Testis (tissue), 3 donors: ENCODE data around the gene HIPK2. TPM values are rescaled to one million over a fixed set of nuclear protein-coding genes. Genes with fewer than 3 reads are reported as not detected.

ENCODE experiments used
- DNase-seq: peaks from one replicate; pipeline ENCODE4 v3.0.0-alpha.2; 2019
- H3K27ac ChIP-seq, 2 donors: fragments of 200-600 bp; sonication (generic); one replicate each; pipeline ENCODE4 v1.5.1; 2019
- H3K27me3 ChIP-seq: fragments of 200-600 bp; sonication (generic); one replicate; pipeline ENCODE4 v1.5.1; 2019
- H3K36me3 ChIP-seq: fragments of 200-600 bp; sonication (generic); one replicate; pipeline ENCODE4 v1.5.1; 2017; ENCODE audit warnings: low read depth; ENCODE audit errors: missing control alignments
- H3K4me1 ChIP-seq: fragments of 200-600 bp; sonication (generic); one replicate; pipeline ENCODE4 v1.5.1; 2019
- H3K4me3 ChIP-seq, 2 donors: fragments of 200-600 bp; sonication (generic); one replicate each; pipeline ENCODE4 v1.5.1; 2017 to 2019
- H3K9me3 ChIP-seq: fragments of 200-600 bp; sonication (generic); one replicate; pipeline ENCODE4 v1.5.1; 2017
- POLR2A ChIP-seq: fragments of 450-650 bp; IDR thresholded peaks from one replicate; pipeline ENCODE4 v1.6.1; 2017; ENCODE audit warnings: antibody characterized with exemption, mild to moderate bottlenecking, moderate library complexity
- WGBS, 2 donors: methylation state at CpG; one replicate each; pipeline ENCODE4 v1.1.5; 2018; 5-methylcytosine and 5-hydroxymethylcytosine counted together
- intact Hi-C: fragments of 100-400 bp; cut with DNase I; formaldehyde crosslinking; loops from one replicate; pipeline ENCODE4 v1.15.1; 2023; ENCODE audit warnings: low total_unique reads
- polyA plus RNA-seq: library from polyadenylated mRNA; stranded (reverse); fragments of 350-450 nt; fragmentation: Illumina TruSeq; extraction: RNeasy Lipid Tissue Mini Kit (QIAGEN cat#74804); gene quantifications from one replicate; pipeline ENCODE4 v1.2.3, GENCODE V29; 2014; ENCODE audit warnings: low read depth, low replicate concordance; ENCODE audit not compliant: insufficient read depth
- total RNA-seq, 2 donors: library from RNA; depleted of rRNA; stranded (reverse); fragments of >200 nt; gene quantifications; one replicate each; pipeline ENCODE4 v1.2.3, GENCODE V29; 2016
- TF ChIP-seq, protein P1 (sequence below), 3 experiments: fragments of 450-650 bp in 2 of 3; fragments of 200-600 bp in 1 of 3; sonication (generic) in 1 of 3; IDR thresholded peaks; one replicate each; pipeline ENCODE4 v1.5.1; 2016 to 2019; ENCODE audit warnings: antibody characterized with exemption in 3 of 3, mild to moderate bottlenecking in 2 of 3, moderate library complexity in 1 of 3

HIPK2 gene
- total and polyA plus RNA-seq, 3 donors from 2014 or later = 6.3 to 22.4 (median 17.8) TPM

DNA sequence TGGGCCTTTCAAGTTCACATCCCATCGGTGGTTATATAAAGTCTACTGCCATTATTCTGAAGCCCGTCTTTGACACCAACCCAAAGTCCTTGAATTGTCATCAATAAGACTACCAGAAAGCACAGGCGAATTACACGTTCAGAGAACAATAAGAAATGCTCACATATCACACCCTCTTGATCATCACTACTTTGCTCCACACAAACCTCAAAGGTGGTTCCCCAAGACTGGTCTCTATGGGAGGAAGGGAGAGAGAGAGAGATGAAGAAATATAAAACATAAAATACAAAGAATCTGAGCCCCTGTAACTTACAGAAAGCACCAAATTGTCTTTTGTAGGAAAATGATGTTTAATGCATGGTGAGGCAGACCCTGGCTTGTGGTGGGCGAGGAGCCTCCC, 4.4 kb downstream of the HIPK2 start:
- Histone ChIP-seq H3K36me3 (no peaks in the 10 kb centered on the region), H3K4me3 (no peak overlapping the region), H3K4me1 (peaks cover 11% of the 10 kb centered on the region), H3K27ac (no peak overlapping the region), H3K27me3 (no peaks in the 10 kb centered on the region), H3K9me3 (no peaks in the 10 kb centered on the region)
- 89 to 90% methylated on average over 5 of the region's 5 CpGs for WGBS, 2 donors
- TF ChIP-seq, protein P1, sequence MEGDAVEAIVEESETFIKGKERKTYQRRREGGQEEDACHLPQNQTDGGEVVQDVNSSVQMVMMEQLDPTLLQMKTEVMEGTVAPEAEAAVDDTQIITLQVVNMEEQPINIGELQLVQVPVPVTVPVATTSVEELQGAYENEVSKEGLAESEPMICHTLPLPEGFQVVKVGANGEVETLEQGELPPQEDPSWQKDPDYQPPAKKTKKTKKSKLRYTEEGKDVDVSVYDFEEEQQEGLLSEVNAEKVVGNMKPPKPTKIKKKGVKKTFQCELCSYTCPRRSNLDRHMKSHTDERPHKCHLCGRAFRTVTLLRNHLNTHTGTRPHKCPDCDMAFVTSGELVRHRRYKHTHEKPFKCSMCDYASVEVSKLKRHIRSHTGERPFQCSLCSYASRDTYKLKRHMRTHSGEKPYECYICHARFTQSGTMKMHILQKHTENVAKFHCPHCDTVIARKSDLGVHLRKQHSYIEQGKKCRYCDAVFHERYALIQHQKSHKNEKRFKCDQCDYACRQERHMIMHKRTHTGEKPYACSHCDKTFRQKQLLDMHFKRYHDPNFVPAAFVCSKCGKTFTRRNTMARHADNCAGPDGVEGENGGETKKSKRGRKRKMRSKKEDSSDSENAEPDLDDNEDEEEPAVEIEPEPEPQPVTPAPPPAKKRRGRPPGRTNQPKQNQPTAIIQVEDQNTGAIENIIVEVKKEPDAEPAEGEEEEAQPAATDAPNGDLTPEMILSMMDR (IDR thresholded peaks at IDR 0.05) = no peak
- no peak for TF ChIP-seq POLR2A
- DNase-seq = no peak
- intact Hi-C loops = loop anchor here (10.0 kb wide), 2 partner anchors 129 to 231 kb away; no protein-coding TSS in a partner anchor

DNA sequence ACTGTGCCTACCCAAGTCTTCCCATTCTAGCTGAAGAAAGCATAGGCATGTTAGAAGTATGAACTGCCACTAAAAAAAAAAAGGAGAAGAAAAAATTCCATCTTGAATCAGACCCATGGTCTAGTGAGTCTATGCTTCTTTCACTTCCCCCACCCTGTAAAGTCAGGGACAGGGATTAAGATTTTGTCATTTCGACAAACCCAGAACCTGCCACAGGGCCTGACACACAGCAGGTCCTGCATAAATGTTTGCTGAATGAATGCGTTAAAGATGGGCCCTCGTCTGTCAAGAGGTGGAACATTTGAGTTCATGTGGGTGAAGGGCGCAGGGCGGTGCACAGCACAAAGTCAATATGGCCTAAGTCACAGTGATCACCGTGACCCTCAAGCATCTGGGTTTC, 4.9 kb downstream of the HIPK2 start:
- Histone ChIP-seq H3K9me3 (no peaks in the 10 kb centered on the region), H3K36me3 (no peaks in the 10 kb centered on the region), H3K4me1 (peaks cover 11% of the 10 kb centered on the region), H3K4me3 (no peak overlapping the region), H3K27me3 (no peaks in the 10 kb centered on the region), H3K27ac (no peak overlapping the region)
- WGBS, 2 donors = 92 to 95% methylated on average over 6 of the region's 6 CpGs
- DNase-seq = no peak
- intact Hi-C loops = loop anchor here (10.0 kb wide), 2 partner anchors 128 to 232 kb away; no protein-coding TSS in a partner anchor
- TF ChIP-seq, protein P1 (IDR thresholded peaks at IDR 0.05) = no peak
- TF ChIP-seq POLR2A = no peak

DNA sequence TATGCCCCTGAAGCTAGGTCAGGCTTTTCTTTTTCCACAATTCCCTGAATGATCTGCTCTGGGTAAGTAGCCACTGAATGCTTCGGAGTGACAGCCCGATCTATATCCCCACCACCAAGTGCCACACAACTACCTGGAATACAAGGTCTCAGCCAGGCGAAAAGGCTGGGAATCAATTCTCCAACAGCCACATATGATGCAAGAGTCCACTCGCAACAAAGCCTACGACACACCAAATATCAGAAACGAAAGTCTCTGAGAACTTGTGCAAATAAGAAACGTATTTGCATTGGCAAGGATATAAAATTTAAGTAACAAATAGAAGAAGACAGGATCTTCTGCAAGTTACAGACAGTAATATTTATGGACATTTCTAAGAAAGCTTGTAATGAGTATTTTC, 5.7 kb downstream of the HIPK2 start:
- no peak for TF ChIP-seq POLR2A
- TF ChIP-seq, protein P1 (IDR thresholded peaks at IDR 0.05) = no peak
- H3K4me1 ChIP-seq = peaks cover 11% of the 10 kb centered on the region
- DNase-seq = no peak
- no peak overlapping the region for H3K27ac ChIP-seq
- H3K4me3 ChIP-seq = no peak overlapping the region
- intact Hi-C loops = loop anchor here (10.0 kb wide), 2 partner anchors 127 to 233 kb away; no protein-coding TSS in a partner anchor
- 90 to 92% methylated on average over 7 of the region's 7 CpGs for WGBS, 2 donors
- no peaks in the 10 kb centered on the region for H3K9me3 ChIP-seq
- H3K36me3 ChIP-seq = no peaks in the 10 kb centered on the region
- no peaks in the 10 kb centered on the region for H3K27me3 ChIP-seq

DNA sequence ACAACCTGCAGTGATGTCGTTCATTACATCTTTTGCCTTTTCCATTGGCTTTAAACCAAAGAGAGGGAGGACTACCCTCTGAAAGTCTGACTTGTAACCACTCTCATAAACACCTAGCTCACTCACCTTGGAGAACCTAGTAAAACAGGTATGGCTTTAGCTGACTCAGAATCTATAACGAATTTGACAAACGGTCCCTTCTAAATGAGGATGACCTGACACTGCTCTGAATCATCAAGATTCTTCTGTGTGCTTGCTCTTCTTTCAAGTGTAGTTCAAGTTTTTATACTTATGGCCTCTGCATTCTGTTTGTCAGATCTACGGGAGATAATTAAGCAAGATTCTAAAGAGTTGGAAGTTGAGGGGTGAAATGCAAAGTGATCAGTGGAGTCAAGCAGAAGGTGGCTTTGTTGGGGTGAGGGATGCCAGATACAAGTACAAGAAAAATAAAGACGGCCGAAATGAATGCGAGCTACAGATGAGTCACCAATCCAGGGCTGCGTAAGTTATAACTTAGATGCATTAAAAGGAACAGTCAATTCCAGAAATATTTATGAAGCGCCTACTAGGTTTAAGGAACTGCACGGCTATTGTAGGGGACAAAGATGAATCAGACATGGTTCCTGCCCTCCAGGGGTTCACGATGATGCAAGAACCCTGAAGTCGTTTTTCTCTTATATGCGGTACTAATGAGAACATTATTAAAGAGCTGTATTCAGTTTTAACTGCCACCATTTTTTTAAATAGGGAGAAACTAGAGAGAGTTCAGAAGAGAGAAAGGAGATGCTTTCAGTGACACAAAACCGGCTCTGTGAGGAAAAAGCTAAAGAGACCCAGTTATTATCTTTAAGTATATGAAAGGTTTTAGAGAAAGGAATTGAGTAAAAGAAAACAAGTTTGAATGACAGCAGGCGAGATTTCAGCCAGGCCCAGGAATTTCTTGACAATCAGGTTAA, 6.5 kb downstream of the HIPK2 start:
- 91 to 93% methylated on average over 15 of the region's 15 CpGs for WGBS, 2 donors

More for the DNA sequence above, 6.5 kb downstream of the HIPK2 start:
- H3K27me3 ChIP-seq = no peaks in the 10 kb centered on the region
- H3K27ac ChIP-seq = no peak overlapping the region
- H3K4me3 ChIP-seq = no peak overlapping the region
- peaks cover 11% of the 10 kb centered on the region for H3K4me1 ChIP-seq
- no peaks in the 10 kb centered on the region for H3K36me3 ChIP-seq
- intact Hi-C loops = loop anchor here (10.0 kb wide), 2 partner anchors 126 to 234 kb away; no protein-coding TSS in a partner anchor
- H3K9me3 ChIP-seq = no peaks in the 10 kb centered on the region
- TF ChIP-seq POLR2A = no peak
- TF ChIP-seq, protein P1 (IDR thresholded peaks at IDR 0.05) = no peak
- no peak for DNase-seq
